Liver (tissue), 9 donors: ENCODE measurements around the gene GABRR3. TPM values are rescaled to one million over a fixed set of nuclear protein-coding genes. Genes with fewer than 3 reads are reported as not detected.

Source experiments
- DNase-seq: peaks from one replicate; pipeline ENCODE4 v3.0.0-alpha.2; 2017; ENCODE audit warnings: low spot score
- H3K27ac ChIP-seq, 2 donors: one replicate each; pipeline ENCODE4 v1.7.0; 2013; ENCODE audit warnings: inconsistent platforms in 2 of 2, low read length in 2 of 2, control low read depth in 1 of 2, low read depth in 1 of 2, mild to moderate bottlenecking in 1 of 2
- H3K27me3 ChIP-seq, 4 donors: one replicate each; pipeline versions ENCODE4 v1.6.1 to v1.7.0; 2013; ENCODE audit warnings: low read length in 3 of 4, inconsistent platforms in 1 of 4, mild to moderate bottlenecking in 1 of 4, moderate library complexity in 1 of 4; ENCODE audit not compliant: control insufficient read depth in 4 of 4, insufficient read depth in 4 of 4
- H3K36me3 ChIP-seq, 4 donors: one replicate each; pipeline versions ENCODE4 v1.6.1 to v1.7.0; 2013; ENCODE audit warnings: low read length in 3 of 4, mild to moderate bottlenecking in 3 of 4, low read depth in 1 of 4, moderate library complexity in 1 of 4; ENCODE audit not compliant: control insufficient read depth in 4 of 4, insufficient read depth in 3 of 4
- H3K4me1 ChIP-seq, 4 donors: one replicate each; pipeline versions ENCODE4 v1.6.1 to v1.7.0; 2013; ENCODE audit warnings: low read length in 3 of 4, mild to moderate bottlenecking in 3 of 4, moderate library complexity in 1 of 4; ENCODE audit not compliant: control insufficient read depth in 4 of 4, insufficient read depth in 4 of 4
- H3K4me3 ChIP-seq, 3 donors: one replicate each; pipeline versions ENCODE4 v1.6.1 to v1.7.0; 2013; ENCODE audit warnings: low read length in 3 of 3, control low read depth in 1 of 3, low read depth in 1 of 3, mild to moderate bottlenecking in 1 of 3
- H3K9ac ChIP-seq, 2 donors: one replicate each; pipeline ENCODE4 v1.7.0; 2013; ENCODE audit warnings: low read length in 2 of 2, mild to moderate bottlenecking in 2 of 2, moderate library complexity in 2 of 2, control low read depth in 1 of 2, low read depth in 1 of 2
- H3K9me3 ChIP-seq, 4 donors: one replicate each; pipeline versions ENCODE4 v1.6.1 to v1.7.0; 2013; ENCODE audit warnings: low read length in 3 of 4; ENCODE audit not compliant: control insufficient read depth in 4 of 4
- ATF3 ChIP-seq: IDR thresholded peaks from 2 replicates; pipeline ENCODE4 v1.6.1; 2016; ENCODE audit warnings: antibody characterized with exemption
- CTCF ChIP-seq: fragments of 150-350 bp; IDR thresholded peaks from 2 replicates; pipeline ENCODE4 v1.5.1; 2017; ENCODE audit warnings: improper control_type of control experiment, low read depth, low read length; ENCODE audit not compliant: missing input control
- EGR1 ChIP-seq, 2 donors: IDR thresholded peaks; 2 replicates each; pipeline ENCODE4 v1.6.1; 2016 to 2018; ENCODE audit warnings: antibody characterized with exemption in 2 of 2, low read depth in 2 of 2
- FOXA1 ChIP-seq: IDR thresholded peaks from 2 replicates; pipeline ENCODE4 v1.6.1; 2016; ENCODE audit warnings: antibody characterized with exemption
- FOXA2 ChIP-seq: IDR thresholded peaks from 2 replicates; pipeline ENCODE4 v1.6.1; 2016; ENCODE audit warnings: antibody characterized with exemption
- GABPA ChIP-seq, 2 donors: IDR thresholded peaks in 1 of 2; conservative IDR thresholded peaks in 1 of 2; 2 replicates each; pipeline ENCODE4 v1.6.1; 2016; ENCODE audit warnings: antibody characterized with exemption in 2 of 2, mild to moderate bottlenecking in 1 of 2, moderate library complexity in 1 of 2
- HNF4A ChIP-seq, 2 donors: conservative IDR thresholded peaks; 2 replicates each; pipeline ENCODE4 v1.6.1; 2016; ENCODE audit warnings: antibody characterized with exemption in 2 of 2, mild to moderate bottlenecking in 2 of 2
- HNF4G ChIP-seq: IDR thresholded peaks from 2 replicates; pipeline ENCODE4 v1.6.1; 2016; ENCODE audit warnings: antibody characterized with exemption
- JUND ChIP-seq, 2 donors: IDR thresholded peaks; 2 replicates each; pipeline ENCODE4 v1.6.1; 2016; ENCODE audit warnings: antibody characterized with exemption in 2 of 2
- NR2F2 ChIP-seq: IDR thresholded peaks from 2 replicates; pipeline ENCODE4 v1.6.1; 2016; ENCODE audit warnings: antibody characterized with exemption
- RAD21 ChIP-seq, 2 donors: IDR thresholded peaks; 2 replicates each; pipeline ENCODE4 v1.6.1; 2016; ENCODE audit warnings: antibody characterized with exemption in 2 of 2, mild to moderate bottlenecking in 2 of 2
- REST ChIP-seq: IDR thresholded peaks from 2 replicates; pipeline ENCODE4 v1.6.1; 2016; ENCODE audit warnings: antibody characterized with exemption, mild to moderate bottlenecking
- RXRA ChIP-seq, 2 donors: IDR thresholded peaks; 2 replicates each; pipeline ENCODE4 v1.6.1; 2017 to 2018; ENCODE audit warnings: antibody characterized with exemption in 2 of 2, mild to moderate bottlenecking in 1 of 2
- SP1 ChIP-seq: IDR thresholded peaks from 2 replicates; pipeline ENCODE4 v1.6.1; 2018; ENCODE audit warnings: antibody characterized with exemption, mild to moderate bottlenecking
- TAF1 ChIP-seq: conservative IDR thresholded peaks from 2 replicates; pipeline ENCODE4 v1.6.1; 2016; ENCODE audit warnings: antibody characterized with exemption, mild to moderate bottlenecking
- YY1 ChIP-seq: IDR thresholded peaks from 2 replicates; pipeline ENCODE4 v1.6.1; 2016; ENCODE audit warnings: antibody characterized with exemption, mild to moderate bottlenecking
- ZBTB33 ChIP-seq: IDR thresholded peaks from 2 replicates; pipeline ENCODE4 v1.6.1; 2016; ENCODE audit warnings: antibody characterized with exemption
- WGBS: extraction: QIAGEN DNeasy Blood & Tissue Kit; methylation state at CpG from one replicate; pipeline ENCODE4 v1.1.7; 2013; 5-methylcytosine and 5-hydroxymethylcytosine counted together
- polyA plus RNA-seq, 2 donors: library from polyadenylated mRNA; stranded (reverse) in 1 of 2; unstranded in 1 of 2; fragments of 200-250 nt in 1 of 2; fragments of >200 nt in 1 of 2; fragmentation: Nextera tagmentation in 1 of 2; extraction: Ambion mirVana in 1 of 2; gene quantifications; one replicate each; pipeline versions ENCODE4 v1.2.1 to v1.2.3, GENCODE V29; 2013 to 2015
- total RNA-seq, 2 donors: library from RNA; depleted of rRNA; stranded (reverse); fragments of >200 nt; gene quantifications; one replicate each; pipeline ENCODE4 v1.2.3, GENCODE V29; 2014
- donor health status: healthy.
- donor health status: healthy.
- donor health status: healthy.
- donor health status: healthy.
- donor health status: healthy.

Gene GABRR3
- total and polyA plus RNA-seq, 4 donors, result not detected

- no peaks in the 10 kb centered on the region for H3K9me3 ChIP-seq
- WGBS, result 94% methylated on average over 2 of the region's 2 CpGs
- H3K36me3 ChIP-seq, result peaks cover 14 to 75% (median 38%) of the 10 kb centered on the region in 4 donors
- no peak overlapping the region for H3K9ac ChIP-seq
- no peak overlapping the region for H3K27ac ChIP-seq
- TF ChIP-seq EGR1 (IDR thresholded peaks at IDR 0.05; ENCODE audit: low read depth in 2 of 2), result no peak
- H3K27me3 ChIP-seq, result no peaks in the 10 kb centered on the region
- DNase-seq, result no peak
- no peaks in the 10 kb centered on the region for H3K4me1 ChIP-seq
- no peak overlapping the region for H3K4me3 ChIP-seq
These were observed 86.0 kb downstream of the GABRR3 start for GRCh38 chr3:97949110-97949485.

GRCh38 chr3:97948351-97949109 lies 86.6 kb downstream of the GABRR3 start:
- H3K4me1 ChIP-seq, result no peaks in the 10 kb centered on the region
- no peak overlapping the region for H3K9ac ChIP-seq
- H3K36me3 ChIP-seq, result peaks cover 14 to 76% (median 37%) of the 10 kb centered on the region in 4 donors
- TF ChIP-seq FOXA1 (no peak), NR2F2 (no peak), EGR1 (IDR thresholded peaks at IDR 0.05; ENCODE audit: low read depth in 2 of 2) (no peak), HNF4A (conservative IDR thresholded peaks at IDR 0.05) (no peak), TAF1 (no peak), RXRA (IDR thresholded peaks at IDR 0.05) (no peak), YY1 (no peak), GABPA (IDR thresholded peaks at IDR 0.05 in 1 of 2, conservative IDR thresholded peaks at IDR 0.05 in 1 of 2) (no peak), ATF3 (no peak), CTCF (no peak), FOXA2 (no peak), HNF4G (no peak), SP1 (no peak), RAD21 (IDR thresholded peaks at IDR 0.05) (no peak), JUND (IDR thresholded peaks at IDR 0.05) (no peak)
- WGBS, result 95% methylated on average over 5 of the region's 5 CpGs
- no peaks in the 10 kb centered on the region for H3K9me3 ChIP-seq
- no peak for DNase-seq
- no peaks in the 10 kb centered on the region for H3K27me3 ChIP-seq
- no peak overlapping the region for H3K4me3 ChIP-seq
- no peak overlapping the region for H3K27ac ChIP-seq

- DNase-seq, result no peak
- TF ChIP-seq TAF1 (no peak), REST (no peak), HNF4A (conservative IDR thresholded peaks at IDR 0.05) (no peak), SP1 (no peak), NR2F2 (no peak), HNF4G (no peak), ZBTB33 (no peak)
- 89% methylated on average over 4 of the region's 4 CpGs for WGBS
- H3K9me3 ChIP-seq, result no peaks in the 10 kb centered on the region
- H3K9ac ChIP-seq, result no peak overlapping the region
- no peak overlapping the region for H3K27ac ChIP-seq
- H3K4me1 ChIP-seq, result no peaks in the 10 kb centered on the region
- peaks cover 2 to 55% (median 22%) of the 10 kb centered on the region in 4 donors for H3K36me3 ChIP-seq
- no peaks in the 10 kb centered on the region for H3K27me3 ChIP-seq
- H3K4me3 ChIP-seq, result no peak overlapping the region
These were observed 92.1 kb downstream of the GABRR3 start for GRCh38 chr3:97942801-97943546.
